IPS-15b (cell line): Measurements from ENCODE around the gene PARD3.

ENCODE experiments used
- H3K27me3 ChIP-seq: one replicate; pipeline ENCODE4 v1.6.1; 2013; ENCODE audit warnings: low read length; ENCODE audit not compliant: control insufficient read depth, insufficient read depth
- H3K36me3 ChIP-seq: one replicate; pipeline ENCODE4 v1.6.1; 2013; ENCODE audit warnings: low read length; ENCODE audit not compliant: control insufficient read depth, insufficient read depth
- H3K4me1 ChIP-seq: one replicate; pipeline ENCODE4 v1.6.1; 2013; ENCODE audit warnings: mild to moderate bottlenecking, low read length; ENCODE audit not compliant: control insufficient read depth, insufficient read depth
- H3K4me3 ChIP-seq: one replicate; pipeline ENCODE4 v1.5.1; 2013; ENCODE audit warnings: low read depth, low read length
- H3K9ac ChIP-seq: one replicate; pipeline ENCODE4 v1.6.1; 2013; ENCODE audit warnings: low read depth, mild to moderate bottlenecking, low read length
- H3K9me3 ChIP-seq: one replicate; pipeline ENCODE4 v1.6.1; 2013; ENCODE audit warnings: mild to moderate bottlenecking, low read length; ENCODE audit not compliant: control insufficient read depth, insufficient read depth

PARD3 gene

DNA sequence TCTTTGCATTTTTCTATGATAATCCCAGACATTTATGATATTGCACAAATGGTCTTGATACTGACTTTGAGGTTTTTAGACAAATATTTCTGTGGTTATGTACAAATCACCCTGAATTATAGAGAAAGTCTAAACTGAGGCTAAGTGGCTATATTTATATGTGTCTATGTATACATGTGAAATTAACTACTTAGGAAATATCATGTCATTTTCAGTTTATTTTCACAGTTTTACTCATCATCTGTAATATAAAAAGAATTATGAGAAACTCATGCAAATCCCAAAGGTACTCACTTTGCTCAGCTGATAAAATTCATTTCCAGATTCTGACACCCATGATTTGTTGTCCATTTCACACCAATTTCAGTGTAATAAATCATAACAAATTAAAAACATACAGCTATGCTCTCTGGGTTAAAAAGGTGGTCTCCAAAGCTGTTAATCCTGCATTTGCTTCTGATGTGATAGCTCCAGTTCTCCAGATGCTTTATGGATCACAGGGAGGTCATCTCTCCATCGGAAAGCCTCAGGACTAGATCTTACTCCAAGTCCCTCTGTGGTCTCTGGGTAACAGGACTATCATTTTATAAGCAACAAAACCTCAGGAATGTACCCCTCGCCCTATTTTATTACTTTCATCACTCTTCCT lies 673.9 kb downstream of the PARD3 start:
- Histone ChIP-seq H3K4me3 (no peak overlapping the region), H3K36me3 (no peaks in the 10 kb centered on the region), H3K9ac (no peak overlapping the region), H3K4me1 (no peaks in the 10 kb centered on the region), H3K9me3 (no peaks in the 10 kb centered on the region), H3K27me3 (no peaks in the 10 kb centered on the region)

DNA sequence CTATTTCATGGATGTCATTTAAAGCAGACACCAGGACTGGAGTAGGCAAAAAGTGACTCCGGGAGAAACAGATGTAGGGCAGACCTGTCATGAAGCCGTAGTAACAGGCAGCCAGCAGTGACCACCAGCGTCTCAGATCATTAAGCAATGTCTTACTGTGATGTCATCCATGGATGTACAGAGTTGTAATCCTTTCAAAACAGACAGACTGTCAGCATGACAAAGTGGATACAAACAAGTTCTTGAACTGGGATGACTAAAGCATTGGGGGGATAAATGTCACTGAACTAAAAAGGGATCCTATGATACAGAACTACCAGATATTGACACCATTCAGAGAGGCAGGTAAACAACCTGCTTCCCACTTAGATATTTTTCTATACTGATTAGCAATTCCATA lies 675.5 kb downstream of the PARD3 start:
- H3K4me3 ChIP-seq, result no peak overlapping the region
- no peaks in the 10 kb centered on the region for H3K4me1 ChIP-seq
- no peaks in the 10 kb centered on the region for H3K9me3 ChIP-seq
- H3K36me3 ChIP-seq, result no peaks in the 10 kb centered on the region
- no peaks in the 10 kb centered on the region for H3K27me3 ChIP-seq
- no peak overlapping the region for H3K9ac ChIP-seq

DNA sequence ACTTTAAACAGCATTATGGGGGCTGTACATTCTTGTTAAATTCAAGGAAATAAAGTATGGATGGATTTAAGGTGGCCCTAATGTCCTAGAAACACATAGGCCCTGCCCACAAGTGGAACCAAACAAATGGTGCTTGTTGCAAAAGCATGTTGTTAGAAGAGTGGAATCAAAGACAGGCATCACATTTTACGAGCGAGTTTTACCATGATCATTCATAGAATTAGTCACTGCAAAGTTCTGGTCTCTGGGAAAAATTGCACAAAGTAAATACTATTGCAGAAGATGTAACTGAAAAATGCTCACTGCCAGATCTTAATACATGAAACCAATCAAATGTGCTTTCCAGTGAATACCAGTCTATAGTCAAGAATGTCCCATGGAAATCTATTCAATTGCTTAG lies 677.1 kb downstream of the PARD3 start:
- Histone ChIP-seq H3K9ac (no peak overlapping the region), H3K27me3 (no peaks in the 10 kb centered on the region), H3K4me3 (no peak overlapping the region), H3K36me3 (no peaks in the 10 kb centered on the region), H3K9me3 (no peaks in the 10 kb centered on the region), H3K4me1 (no peaks in the 10 kb centered on the region)

DNA sequence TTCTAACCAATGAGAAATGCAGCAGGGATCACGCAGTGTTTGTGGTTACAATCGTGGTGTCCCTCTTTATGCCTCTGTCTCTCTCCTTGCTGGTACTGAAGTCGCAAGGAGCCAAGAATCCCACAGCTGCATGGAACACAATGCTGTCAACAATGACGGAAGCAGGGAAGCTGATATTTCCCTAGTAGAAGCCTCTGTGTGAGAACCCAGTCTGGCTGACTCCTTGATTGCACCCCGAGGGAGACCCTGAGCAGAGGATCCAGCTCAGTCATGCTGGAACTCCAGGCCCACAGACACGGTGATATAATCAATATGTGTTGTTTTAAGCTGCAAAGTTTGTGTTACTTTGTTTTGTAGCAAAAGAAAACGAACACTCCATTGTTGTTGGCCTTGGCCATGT lies 677.9 kb downstream of the PARD3 start:
- Histone ChIP-seq H3K27me3 (no peaks in the 10 kb centered on the region), H3K9me3 (no peaks in the 10 kb centered on the region), H3K36me3 (no peaks in the 10 kb centered on the region), H3K4me1 (no peaks in the 10 kb centered on the region), H3K9ac (no peak overlapping the region), H3K4me3 (no peak overlapping the region)

DNA sequence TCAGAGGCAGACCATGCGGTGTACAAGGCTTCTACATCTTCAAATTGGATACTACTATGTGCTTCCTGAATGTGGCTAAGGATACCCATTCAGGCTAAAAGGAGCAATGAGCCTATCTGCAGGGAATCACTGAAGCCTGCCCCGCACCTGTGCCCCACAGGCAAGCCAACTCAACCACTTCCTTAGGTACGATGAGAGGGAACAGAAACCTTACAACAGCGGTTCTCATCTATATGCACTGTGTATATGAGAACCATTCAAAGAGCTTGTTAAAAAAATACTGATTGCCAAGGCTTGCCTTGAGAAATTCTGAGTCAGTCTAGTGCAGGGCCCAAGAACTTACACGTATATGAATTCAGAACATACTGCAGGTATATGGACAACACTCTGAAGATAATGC lies 679.6 kb downstream of the PARD3 start:
- Histone ChIP-seq H3K27me3 (no peaks in the 10 kb centered on the region), H3K4me3 (no peak overlapping the region), H3K36me3 (no peaks in the 10 kb centered on the region), H3K9ac (no peak overlapping the region), H3K9me3 (no peaks in the 10 kb centered on the region), H3K4me1 (no peaks in the 10 kb centered on the region)

DNA sequence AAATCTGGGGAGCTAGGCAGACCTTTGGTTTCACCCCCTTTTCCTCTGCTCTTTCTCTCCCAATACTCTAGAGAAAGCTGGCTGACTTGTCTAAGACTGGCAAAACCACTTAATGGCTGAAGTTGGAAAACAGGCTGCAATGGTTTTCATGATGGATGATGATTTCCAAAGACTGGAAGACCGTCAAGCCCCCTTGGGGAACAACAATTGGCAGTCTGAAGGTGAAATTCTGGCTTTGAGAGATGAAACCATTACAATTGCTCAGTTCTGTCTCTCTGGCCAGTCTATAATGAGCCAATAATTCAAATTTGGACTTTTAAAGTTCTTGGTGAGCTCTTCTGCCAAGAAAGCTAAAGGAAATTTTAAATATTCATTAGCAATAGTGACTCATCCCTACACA lies 680.5 kb downstream of the PARD3 start:
- H3K36me3 ChIP-seq, result no peaks in the 10 kb centered on the region
- no peaks in the 10 kb centered on the region for H3K9me3 ChIP-seq
- no peak overlapping the region for H3K4me3 ChIP-seq

DNA sequence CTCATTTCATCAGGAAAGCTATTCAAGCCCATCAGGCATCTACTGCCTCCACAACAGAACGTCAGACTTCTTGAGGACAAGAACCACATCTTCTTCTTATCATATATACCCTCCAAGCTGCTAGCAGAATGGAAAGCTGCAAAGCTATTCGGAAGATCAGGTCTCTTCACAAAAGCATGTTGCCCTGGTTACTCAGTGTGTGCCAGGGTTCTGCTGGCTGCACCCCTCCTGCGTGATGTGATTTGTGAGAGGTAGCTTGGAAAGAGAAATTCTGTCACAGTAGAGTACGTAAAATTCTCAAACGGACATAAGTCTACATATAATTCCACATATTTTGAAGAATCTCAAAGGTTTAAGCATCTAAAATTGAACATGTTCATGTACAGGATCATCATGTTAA lies 681.7 kb downstream of the PARD3 start:
- H3K36me3 ChIP-seq, result no peaks in the 10 kb centered on the region
- no peaks in the 10 kb centered on the region for H3K9me3 ChIP-seq
- no peaks in the 10 kb centered on the region for H3K4me1 ChIP-seq
- H3K27me3 ChIP-seq, result no peaks in the 10 kb centered on the region
- no peak overlapping the region for H3K4me3 ChIP-seq
- H3K9ac ChIP-seq, result no peak overlapping the region

More for the DNA sequence above, 680.5 kb downstream of the PARD3 start:
- Histone ChIP-seq H3K27me3 (no peaks in the 10 kb centered on the region), H3K9ac (no peak overlapping the region), H3K4me1 (no peaks in the 10 kb centered on the region)

DNA sequence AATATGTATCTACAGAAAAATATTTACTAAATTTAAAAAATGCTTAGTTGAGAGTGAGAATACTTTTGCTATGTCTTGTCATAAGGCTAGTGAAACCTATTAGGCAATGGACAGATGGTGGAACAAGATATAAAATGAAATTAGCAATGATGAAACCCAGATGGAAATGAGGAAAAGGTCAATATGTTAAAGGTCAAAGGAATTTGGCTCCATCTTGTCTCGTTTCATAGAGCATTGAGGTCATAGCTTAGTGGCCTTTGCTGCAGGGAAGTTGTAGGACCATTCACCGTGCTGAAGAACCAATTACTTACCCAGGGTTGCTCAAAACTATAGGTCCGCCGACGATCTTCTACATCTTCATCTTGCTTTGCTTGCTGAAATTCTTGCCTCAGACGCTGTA lies 683.9 kb downstream of the PARD3 start:
- H3K4me3 ChIP-seq, result no peak overlapping the region
- no peaks in the 10 kb centered on the region for H3K27me3 ChIP-seq
- H3K36me3 ChIP-seq, result no peaks in the 10 kb centered on the region

DNA sequence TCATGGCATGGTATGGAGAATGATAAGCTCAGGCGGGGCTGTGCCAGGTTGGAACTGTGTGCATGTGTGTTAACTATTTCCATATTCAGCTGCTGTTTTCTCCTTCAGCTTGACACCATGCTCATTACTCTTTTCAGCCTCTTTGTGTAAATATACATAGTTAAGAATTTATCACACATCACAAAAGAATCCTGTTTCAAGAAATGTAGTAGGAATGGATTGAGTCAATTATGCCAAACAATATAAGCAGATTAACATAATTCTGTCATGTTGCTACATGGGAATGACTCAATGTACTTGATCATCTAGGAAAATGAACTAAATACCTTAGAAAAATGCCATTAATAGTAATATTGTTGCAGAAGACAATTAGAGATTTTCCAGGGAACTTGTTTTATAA lies 687.4 kb downstream of the PARD3 start:
- H3K36me3 ChIP-seq, result no peaks in the 10 kb centered on the region
- no peaks in the 10 kb centered on the region for H3K9me3 ChIP-seq
- no peaks in the 10 kb centered on the region for H3K4me1 ChIP-seq
- H3K4me3 ChIP-seq, result no peak overlapping the region
- no peak overlapping the region for H3K9ac ChIP-seq
- H3K27me3 ChIP-seq, result no peaks in the 10 kb centered on the region

More for the DNA sequence above, 683.9 kb downstream of the PARD3 start:
- H3K9me3 ChIP-seq, result no peaks in the 10 kb centered on the region
- H3K4me1 ChIP-seq, result no peaks in the 10 kb centered on the region
- H3K9ac ChIP-seq, result no peak overlapping the region

DNA sequence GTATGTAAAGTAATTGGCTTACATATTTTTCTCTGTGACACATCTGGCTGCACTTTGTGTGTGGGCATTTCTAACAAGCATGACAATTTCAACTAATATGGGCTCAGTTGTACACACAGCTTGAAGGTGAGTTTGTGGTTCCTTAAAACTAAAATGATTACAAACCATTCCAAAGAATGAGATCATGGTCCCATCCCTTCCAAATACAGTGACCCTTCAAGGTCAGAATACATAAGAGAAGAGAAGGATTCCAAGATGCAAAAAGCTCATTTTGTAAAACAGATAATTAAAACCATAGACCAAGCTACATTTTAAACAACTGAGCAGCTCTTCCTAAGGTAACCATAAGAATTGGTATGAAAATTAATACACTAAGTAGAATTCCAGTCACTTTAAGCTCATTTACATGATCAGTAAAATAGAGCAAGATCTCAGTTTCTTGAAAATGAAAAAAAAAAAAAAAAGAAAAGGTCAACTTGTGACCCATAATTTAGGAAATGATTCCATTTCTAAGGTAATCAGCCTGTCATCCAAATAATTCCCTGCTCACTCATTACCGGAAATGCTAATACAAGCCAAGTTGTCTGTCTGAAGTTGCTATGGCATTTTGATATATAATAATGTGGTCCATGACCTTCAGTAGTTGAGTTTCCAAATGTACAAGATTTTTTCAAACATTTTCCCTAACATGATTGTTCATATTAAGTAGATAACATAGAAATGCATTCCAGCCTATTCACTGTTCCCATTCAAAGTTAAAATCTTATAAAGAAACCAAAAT lies 688.5 kb downstream of the PARD3 start:
- no peak overlapping the region for H3K9ac ChIP-seq
- H3K27me3 ChIP-seq, result no peaks in the 10 kb centered on the region
- H3K9me3 ChIP-seq, result no peaks in the 10 kb centered on the region
- no peak overlapping the region for H3K4me3 ChIP-seq
- H3K4me1 ChIP-seq, result no peaks in the 10 kb centered on the region
- H3K36me3 ChIP-seq, result no peaks in the 10 kb centered on the region

DNA sequence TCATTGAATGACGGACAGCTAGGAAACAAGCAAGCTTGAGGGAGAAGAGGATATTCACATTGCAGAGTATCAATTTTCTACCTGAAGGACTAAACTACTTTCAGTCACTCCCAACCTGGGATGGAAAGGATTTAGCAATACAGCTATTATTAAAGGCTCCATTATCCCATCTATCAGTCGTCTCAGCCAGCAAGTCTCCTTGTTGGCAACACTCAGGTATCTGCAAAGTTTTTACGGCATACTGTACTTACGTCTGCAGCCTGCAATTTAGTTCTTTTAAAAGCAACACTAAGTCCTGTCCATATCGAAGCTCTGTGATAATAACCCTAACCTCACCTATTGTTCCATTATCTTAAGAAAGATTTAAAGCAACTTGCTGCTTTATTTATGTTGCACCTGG lies 689.4 kb downstream of the PARD3 start:
- H3K9ac ChIP-seq, result no peak overlapping the region
- H3K4me1 ChIP-seq, result no peaks in the 10 kb centered on the region
- no peak overlapping the region for H3K4me3 ChIP-seq
- H3K9me3 ChIP-seq, result no peaks in the 10 kb centered on the region
- H3K27me3 ChIP-seq, result no peaks in the 10 kb centered on the region
- no peaks in the 10 kb centered on the region for H3K36me3 ChIP-seq

DNA sequence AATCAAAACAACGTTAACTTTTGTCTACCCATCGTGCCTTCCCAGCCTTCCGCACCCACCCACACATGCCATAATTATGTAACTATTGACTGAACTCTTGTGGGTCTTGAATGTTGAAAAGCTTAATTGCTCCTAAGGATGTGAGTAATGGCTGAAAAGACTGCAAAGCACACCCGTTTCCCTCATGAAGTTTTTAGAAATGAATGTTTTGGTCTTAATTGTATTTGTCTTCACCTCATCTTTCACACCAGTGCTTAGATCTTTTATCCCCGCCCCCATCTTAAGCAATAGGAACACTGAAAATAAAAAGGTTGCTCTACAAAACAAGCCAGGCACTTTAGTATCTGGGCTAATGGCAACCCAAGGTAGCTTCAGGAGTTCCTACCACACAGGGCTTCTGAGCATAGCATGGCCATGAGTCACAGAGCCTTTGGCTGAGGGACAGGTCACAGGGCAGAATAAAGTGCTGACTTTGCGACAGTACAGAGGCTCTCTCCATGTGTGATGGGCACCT lies 690.5 kb downstream of the PARD3 start:
- Histone ChIP-seq H3K27me3 (no peaks in the 10 kb centered on the region), H3K9me3 (no peaks in the 10 kb centered on the region), H3K36me3 (no peaks in the 10 kb centered on the region), H3K9ac (no peak overlapping the region), H3K4me1 (no peaks in the 10 kb centered on the region), H3K4me3 (no peak overlapping the region)
